Measurements from ENCODE around the gene PRXL2B.

The PRXL2B gene

GRCh38 chr1:2558861-2559260, 27.7 kb upstream of the PRXL2B start:
- no peak overlapping the region for H3K27ac ChIP-seq
- TF ChIP-seq ZFX (IDR thresholded peaks at IDR 0.05) (no peak), CTCF (conservative IDR thresholded peaks at IDR 0.05) (no peak)

- no peak overlapping the region for H3K27ac ChIP-seq
- no peak for TF ChIP-seq CTCF (conservative IDR thresholded peaks at IDR 0.05)
These were observed 26.9 kb upstream of the PRXL2B start for GRCh38 chr1:2559509-2560298.

GRCh38 chr1:2560299-2561073, 26.1 kb upstream of the PRXL2B start:
- H3K27ac ChIP-seq, result no peak overlapping the region
- TF ChIP-seq ZFX (IDR thresholded peaks at IDR 0.05) (no peak), CTCF (conservative IDR thresholded peaks at IDR 0.05) (no peak)

GRCh38 chr1:2561446-2561845, 25.1 kb upstream of the PRXL2B start:
- no peak overlapping the region for H3K27ac ChIP-seq
- TF ChIP-seq ZFX (IDR thresholded peaks at IDR 0.05) (no peak), CTCF (conservative IDR thresholded peaks at IDR 0.05) (no peak)

- H3K27ac ChIP-seq, result no peak overlapping the region
- TF ChIP-seq CTCF (conservative IDR thresholded peaks at IDR 0.05), result no peak; the same call in 1 of the 2 replicates
- TF ChIP-seq ZFX (IDR thresholded peaks at IDR 0.05), result no peak
These were observed 24.4 kb upstream of the PRXL2B start for GRCh38 chr1:2561898-2562895.

- TF ChIP-seq ZFX (IDR thresholded peaks at IDR 0.05), result no peak
- no peak for TF ChIP-seq CTCF (conservative IDR thresholded peaks at IDR 0.05)
- H3K27ac ChIP-seq, result no peak overlapping the region
These were observed 23.4 kb upstream of the PRXL2B start for GRCh38 chr1:2563205-2563604.

All from C4-2B (cell line).